Body of pancreas (tissue), 4 donors: ENCODE data around the gene SNX3.

Experiments used
- CTCF ChIP-seq, 7 experiments: fragments of 450-650 bp in 4 of 7; fragments of 200-600 bp in 3 of 7; sonication (generic) in 3 of 7; IDR thresholded peaks; one replicate each; pipeline ENCODE4 v1.5.1; 2016 to 2019; ENCODE audit warnings: antibody characterized with exemption in 7 of 7
- POLR2A ChIP-seq, 3 donors: fragments of 450-650 bp; IDR thresholded peaks; one replicate each; pipeline ENCODE4 v1.6.1; 2016; ENCODE audit warnings: antibody characterized with exemption in 3 of 3, mild to moderate bottlenecking in 2 of 3

DNA sequence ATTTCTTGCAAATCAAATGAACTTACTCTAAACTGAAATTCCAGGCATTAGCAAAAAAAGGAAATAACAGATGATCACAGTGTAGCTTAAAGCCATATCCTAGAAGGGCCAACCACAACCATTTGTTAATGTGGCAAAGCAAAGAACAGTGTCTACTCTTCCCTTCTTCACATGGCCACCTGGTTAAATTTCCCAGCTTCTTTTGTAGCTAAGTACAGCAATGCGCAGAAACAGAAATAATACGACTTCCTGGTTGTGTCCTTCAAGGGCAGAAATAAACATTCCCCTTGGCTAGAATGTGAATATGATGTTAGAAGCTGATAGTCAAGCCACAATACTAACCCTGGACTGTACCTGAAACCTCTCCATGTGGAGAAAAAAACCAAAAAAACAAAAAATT lies 9.6 kb downstream of the SNX3 start:
- TF ChIP-seq POLR2A (IDR thresholded peaks at IDR 0.05) (no peak), CTCF (IDR thresholded peaks at IDR 0.05) (no peak)
